Gastrocnemius medialis (tissue), 4 donors: ENCODE data around the gene SMARCAL1.

ENCODE experiments used
- POLR2A ChIP-seq, 2 donors: fragments of 450-650 bp; IDR thresholded peaks; one replicate each; pipeline ENCODE4 v1.6.1; 2017; ENCODE audit warnings: antibody characterized with exemption in 2 of 2, mild to moderate bottlenecking in 2 of 2, moderate library complexity in 2 of 2
- TF ChIP-seq, protein P1 (sequence below), 5 experiments: fragments of 450-650 bp in 3 of 5; fragments of 200-600 bp in 2 of 5; sonication (generic) in 2 of 5; IDR thresholded peaks in 4 of 5; conservative IDR thresholded peaks in 1 of 5; 1 replicate in 4 of 5; 2 replicates in 1 of 5; pipeline ENCODE4 v1.5.1; 2016 to 2019; ENCODE audit warnings: antibody characterized with exemption in 5 of 5, mild to moderate bottlenecking in 3 of 5, moderate library complexity in 3 of 5

DNA sequence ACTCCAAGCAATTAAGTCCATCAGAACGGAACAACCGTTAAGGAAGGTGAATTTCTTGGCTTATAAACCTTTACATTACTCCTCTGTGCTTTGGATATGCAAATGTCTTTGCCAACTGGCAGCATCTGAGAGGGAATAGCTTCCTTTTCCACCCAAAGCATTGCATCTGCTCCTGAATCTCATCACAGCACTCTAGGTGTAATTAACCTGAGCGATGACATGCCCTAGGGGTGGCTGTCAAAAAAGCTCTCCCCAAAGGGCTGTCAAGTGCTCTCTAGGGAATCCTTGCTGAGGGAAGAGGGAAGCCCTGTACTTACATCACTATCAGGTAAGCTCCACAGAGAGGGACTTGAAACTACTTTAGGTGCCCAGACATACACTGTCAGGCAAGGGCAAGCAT, 5.5 kb upstream of the SMARCAL1 start:
- TF ChIP-seq, protein P1, sequence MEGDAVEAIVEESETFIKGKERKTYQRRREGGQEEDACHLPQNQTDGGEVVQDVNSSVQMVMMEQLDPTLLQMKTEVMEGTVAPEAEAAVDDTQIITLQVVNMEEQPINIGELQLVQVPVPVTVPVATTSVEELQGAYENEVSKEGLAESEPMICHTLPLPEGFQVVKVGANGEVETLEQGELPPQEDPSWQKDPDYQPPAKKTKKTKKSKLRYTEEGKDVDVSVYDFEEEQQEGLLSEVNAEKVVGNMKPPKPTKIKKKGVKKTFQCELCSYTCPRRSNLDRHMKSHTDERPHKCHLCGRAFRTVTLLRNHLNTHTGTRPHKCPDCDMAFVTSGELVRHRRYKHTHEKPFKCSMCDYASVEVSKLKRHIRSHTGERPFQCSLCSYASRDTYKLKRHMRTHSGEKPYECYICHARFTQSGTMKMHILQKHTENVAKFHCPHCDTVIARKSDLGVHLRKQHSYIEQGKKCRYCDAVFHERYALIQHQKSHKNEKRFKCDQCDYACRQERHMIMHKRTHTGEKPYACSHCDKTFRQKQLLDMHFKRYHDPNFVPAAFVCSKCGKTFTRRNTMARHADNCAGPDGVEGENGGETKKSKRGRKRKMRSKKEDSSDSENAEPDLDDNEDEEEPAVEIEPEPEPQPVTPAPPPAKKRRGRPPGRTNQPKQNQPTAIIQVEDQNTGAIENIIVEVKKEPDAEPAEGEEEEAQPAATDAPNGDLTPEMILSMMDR (IDR thresholded peaks at IDR 0.05 in 4 of 5, conservative IDR thresholded peaks at IDR 0.05 in 1 of 5): no peak
- no peak for TF ChIP-seq POLR2A (IDR thresholded peaks at IDR 0.05)
